ENCODE results near the gene USP12.

DNA sequence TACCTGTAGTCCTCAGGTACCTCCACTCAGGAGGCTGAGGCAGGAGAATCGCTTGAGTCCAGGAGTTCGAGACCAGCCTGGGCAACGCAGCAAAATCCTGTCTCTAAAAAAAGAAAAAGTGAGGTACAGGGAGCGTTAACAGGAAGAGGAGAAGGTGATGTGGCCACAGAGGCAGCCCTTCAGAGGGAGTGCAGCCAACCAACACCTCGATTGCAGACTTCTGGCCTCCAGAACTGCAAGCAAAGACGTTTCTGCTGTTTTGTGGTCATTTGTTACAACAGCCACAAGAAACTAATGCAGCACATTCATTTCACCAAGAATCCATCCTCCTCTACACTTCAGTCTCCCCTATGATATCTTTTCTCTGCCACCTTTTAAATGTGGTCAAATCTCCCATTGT lies 145.2 kb downstream of the USP12 start:
- TF ChIP-seq EZH2 (IDR thresholded peaks at IDR 0.05): no peak
- TF ChIP-seq POLR2AphosphoS5 (IDR thresholded peaks at IDR 0.05; ENCODE audit: borderline replicate concordance, low read depth, low read length): no peak

All from SK-N-MC (cell line).